PFSK-1 (cell line): Measurements from ENCODE around the gene DNAJB14.

Source experiments
- FOXP2 ChIP-seq: optimal IDR thresholded peaks from 2 replicates; pipeline ENCODE3; 2011; ENCODE audit warnings: borderline replicate concordance, control low read depth, inconsistent platforms; ENCODE audit not compliant: insufficient read depth; ENCODE audit errors: extremely low read length, extremely low read depth
- POLR2AphosphoS5 ChIP-seq: IDR thresholded peaks from 2 replicates; pipeline ENCODE4 v1.6.1; 2012; ENCODE audit warnings: low read depth, mild to moderate bottlenecking, control low read depth, low read length, moderate library complexity
- TF ChIP-seq, protein P1 (sequence below), 2 experiments: IDR thresholded peaks; 2 replicates each; pipeline versions ENCODE4 v1.6.1 to v1.8.0; 2011 to 2012; ENCODE audit warnings: low read depth in 2 of 2, low read length in 2 of 2, control low read depth in 1 of 2, inconsistent platforms in 1 of 2, mild to moderate bottlenecking in 1 of 2, moderate library complexity in 1 of 2; ENCODE audit not compliant: insufficient read depth in 1 of 2

DNA sequence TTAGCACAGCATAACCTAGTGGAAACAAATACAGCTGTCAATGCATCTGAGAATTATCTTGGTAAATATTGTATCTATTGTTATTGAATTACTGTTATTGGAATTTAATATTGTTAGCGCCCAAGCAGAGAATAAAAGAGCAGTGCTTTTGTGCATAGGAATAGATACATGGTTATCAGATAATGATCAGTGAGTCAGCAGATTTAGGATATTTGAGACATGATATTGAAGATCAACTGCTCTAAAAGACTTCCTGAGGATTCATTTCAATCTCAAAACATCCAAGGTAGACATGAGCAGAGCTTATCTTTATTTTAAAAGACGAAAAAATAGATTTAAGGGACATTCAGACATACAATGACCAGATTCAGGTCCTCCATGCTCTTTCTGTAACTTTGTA lies 14.2 kb upstream of the DNAJB14 start:
- TF ChIP-seq POLR2AphosphoS5: no peak
- TF ChIP-seq, protein P1, sequence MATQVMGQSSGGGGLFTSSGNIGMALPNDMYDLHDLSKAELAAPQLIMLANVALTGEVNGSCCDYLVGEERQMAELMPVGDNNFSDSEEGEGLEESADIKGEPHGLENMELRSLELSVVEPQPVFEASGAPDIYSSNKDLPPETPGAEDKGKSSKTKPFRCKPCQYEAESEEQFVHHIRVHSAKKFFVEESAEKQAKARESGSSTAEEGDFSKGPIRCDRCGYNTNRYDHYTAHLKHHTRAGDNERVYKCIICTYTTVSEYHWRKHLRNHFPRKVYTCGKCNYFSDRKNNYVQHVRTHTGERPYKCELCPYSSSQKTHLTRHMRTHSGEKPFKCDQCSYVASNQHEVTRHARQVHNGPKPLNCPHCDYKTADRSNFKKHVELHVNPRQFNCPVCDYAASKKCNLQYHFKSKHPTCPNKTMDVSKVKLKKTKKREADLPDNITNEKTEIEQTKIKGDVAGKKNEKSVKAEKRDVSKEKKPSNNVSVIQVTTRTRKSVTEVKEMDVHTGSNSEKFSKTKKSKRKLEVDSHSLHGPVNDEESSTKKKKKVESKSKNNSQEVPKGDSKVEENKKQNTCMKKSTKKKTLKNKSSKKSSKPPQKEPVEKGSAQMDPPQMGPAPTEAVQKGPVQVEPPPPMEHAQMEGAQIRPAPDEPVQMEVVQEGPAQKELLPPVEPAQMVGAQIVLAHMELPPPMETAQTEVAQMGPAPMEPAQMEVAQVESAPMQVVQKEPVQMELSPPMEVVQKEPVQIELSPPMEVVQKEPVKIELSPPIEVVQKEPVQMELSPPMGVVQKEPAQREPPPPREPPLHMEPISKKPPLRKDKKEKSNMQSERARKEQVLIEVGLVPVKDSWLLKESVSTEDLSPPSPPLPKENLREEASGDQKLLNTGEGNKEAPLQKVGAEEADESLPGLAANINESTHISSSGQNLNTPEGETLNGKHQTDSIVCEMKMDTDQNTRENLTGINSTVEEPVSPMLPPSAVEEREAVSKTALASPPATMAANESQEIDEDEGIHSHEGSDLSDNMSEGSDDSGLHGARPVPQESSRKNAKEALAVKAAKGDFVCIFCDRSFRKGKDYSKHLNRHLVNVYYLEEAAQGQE (IDR thresholded peaks at IDR 0.05; ENCODE audit: insufficient read depth in 1 of 2, low read depth in 2 of 2, low read length in 2 of 2): no peak
- no peak for TF ChIP-seq FOXP2
